Mesodermal cell (in vitro differentiated cells): Measurements from ENCODE around the gene PSMB11. TPM values are rescaled to one million over a fixed set of nuclear protein-coding genes. Genes with fewer than 3 reads are reported as not detected.
A peak's percentile ranks its signal among the peaks of the same experiment; 100 is the strongest.

ENCODE experiments used
- H3K27ac ChIP-seq: 2 replicates; pipeline ENCODE4 v1.7.0; 2013; ENCODE audit warnings: mild to moderate bottlenecking, low read depth, low read length, moderate library complexity; ENCODE audit not compliant: severe bottlenecking
- H3K36me3 ChIP-seq: 2 replicates; pipeline ENCODE4 v1.7.1; 2013; ENCODE audit warnings: mild to moderate bottlenecking, low read length, moderate library complexity; ENCODE audit not compliant: control insufficient read depth, insufficient read depth
- H3K4me1 ChIP-seq: one replicate; pipeline ENCODE4 v1.7.1; 2013; ENCODE audit warnings: mild to moderate bottlenecking, low read length; ENCODE audit not compliant: insufficient read depth, control insufficient read depth, poor library complexity, severe bottlenecking
- H3K4me3 ChIP-seq: 2 replicates; pipeline ENCODE4 v1.7.0; 2013; ENCODE audit warnings: low read length, control low read depth, mild to moderate bottlenecking; ENCODE audit not compliant: insufficient read depth, poor library complexity, severe bottlenecking; ENCODE audit errors: extremely low read depth
- H3K9me3 ChIP-seq: 2 replicates; pipeline ENCODE4 v1.7.1; 2013; ENCODE audit warnings: mild to moderate bottlenecking, low read length, moderate library complexity; ENCODE audit not compliant: control insufficient read depth
- WGBS, 2 experiments: methylation state at CpG; one replicate each; pipeline ENCODE4 v1.1.5; 2013; ENCODE audit warnings: missing lambda C conversion rate in 2 of 2; ENCODE audit not compliant: insufficient coverage in 2 of 2; 5-methylcytosine and 5-hydroxymethylcytosine counted together
- polyA plus RNA-seq, 2 experiments: library from polyadenylated mRNA; stranded (reverse); fragments of 50-300 nt; gene quantifications; one replicate each; pipeline ENCODE4 v1.2.3, GENCODE V29; 2013

Gene PSMB11
- polyA plus RNA-seq (2013, experiment 1 of 2), result not detected
- polyA plus RNA-seq (2013, experiment 2 of 2), result not detected

GRCh38 chr14:23042162-23042965 lies at the start of gene PSMB11:
Gene PSMB11 (plus strand): TSS chr14:23042212. CDS start chr14:23042226, 14 bp downstream.
- 96% methylated on average over 36 of the region's 36 CpGs for WGBS, 2 experiments

GRCh38 chr14:22993517-22993916 lies 48.5 kb upstream of the PSMB11 start:
- Histone ChIP-seq H3K4me1 (peaks cover 12% of the 10 kb centered on the region), H3K36me3 (no peaks in the 10 kb centered on the region), H3K4me3 (no peak overlapping the region), H3K9me3 (no peaks in the 10 kb centered on the region), H3K27ac (peak overlapping the region; percentile 49)

More at GRCh38 chr14:23042162-23042965, at the start of gene PSMB11:
- H3K36me3 ChIP-seq, result no peaks in the 10 kb centered on the region
- peaks cover 17% of the 10 kb centered on the region for H3K4me1 ChIP-seq
- H3K4me3 ChIP-seq, result no peak within 1 kb of the TSS
- no peaks in the 10 kb centered on the region for H3K9me3 ChIP-seq
- no peak within 1 kb of the TSS for H3K27ac ChIP-seq

- peak overlapping the region; percentile 36 for H3K27ac ChIP-seq
Measured at GRCh38 chr14:22994762-22995275, 47.2 kb upstream of the PSMB11 start.

GRCh38 chr14:22995889-22996625 lies 46.0 kb upstream of the PSMB11 start:
- Histone ChIP-seq H3K9me3 (no peaks in the 10 kb centered on the region), H3K36me3 (no peaks in the 10 kb centered on the region), H3K4me3 (no peak overlapping the region), H3K4me1 (peaks cover 12% of the 10 kb centered on the region), H3K27ac (no peak overlapping the region)
- 92 to 94% methylated on average over 5 to 7 of the region's 9 CpGs for WGBS, 2 experiments

More at GRCh38 chr14:22994762-22995275, 47.2 kb upstream of the PSMB11 start:
- WGBS, 2 experiments, result 22% methylated on average over 3 of the region's 4 CpGs
- peaks cover 12% of the 10 kb centered on the region for H3K4me1 ChIP-seq
- no peak overlapping the region for H3K4me3 ChIP-seq
- no peaks in the 10 kb centered on the region for H3K36me3 ChIP-seq
- H3K9me3 ChIP-seq, result no peaks in the 10 kb centered on the region

- H3K4me3 ChIP-seq, result no peak overlapping the region
- H3K36me3 ChIP-seq, result no peaks in the 10 kb centered on the region
- H3K9me3 ChIP-seq, result no peaks in the 10 kb centered on the region
- H3K4me1 ChIP-seq, result peaks cover 12% of the 10 kb centered on the region
- no peak overlapping the region for H3K27ac ChIP-seq
- 90 to 92% methylated on average over 3 to 7 of the region's 11 CpGs for WGBS, 2 experiments
Measured at GRCh38 chr14:22996768-22997654, 45.0 kb upstream of the PSMB11 start.

- Histone ChIP-seq H3K9me3 (no peaks in the 10 kb centered on the region), H3K27ac (no peak overlapping the region), H3K4me1 (peaks cover 12% of the 10 kb centered on the region), H3K4me3 (no peak overlapping the region), H3K36me3 (no peaks in the 10 kb centered on the region)
- 75 to 85% methylated on average over 5 of the region's 9 CpGs for WGBS, 2 experiments
Measured at GRCh38 chr14:22997676-22998323, 44.2 kb upstream of the PSMB11 start.

GRCh38 chr14:22998329-22999012 lies 43.5 kb upstream of the PSMB11 start:
- H3K27ac ChIP-seq, result no peak overlapping the region
- no peak overlapping the region for H3K4me3 ChIP-seq
- H3K9me3 ChIP-seq, result no peaks in the 10 kb centered on the region
- WGBS, 2 experiments, result 93 to 94% methylated on average over 14 to 16 of the region's 16 CpGs
- peaks cover 12% of the 10 kb centered on the region for H3K4me1 ChIP-seq
- no peaks in the 10 kb centered on the region for H3K36me3 ChIP-seq

- 100% methylated on average over 2 of the region's 2 CpGs; no CpG with 5 or more reads in 1 of the 2 experiments for WGBS, 2 experiments
- H3K36me3 ChIP-seq, result no peaks in the 10 kb centered on the region
- no peak overlapping the region for H3K4me3 ChIP-seq
- no peaks in the 10 kb centered on the region for H3K9me3 ChIP-seq
- H3K27ac ChIP-seq, result no peak overlapping the region
- H3K4me1 ChIP-seq, result no peaks in the 10 kb centered on the region
Measured at GRCh38 chr14:23000860-23001259, 41.2 kb upstream of the PSMB11 start.

GRCh38 chr14:23002592-23002991 lies 39.4 kb upstream of the PSMB11 start:
- H3K36me3 ChIP-seq, result no peaks in the 10 kb centered on the region
- 80% methylated on average over 1 of the region's 3 CpGs; no CpG with 5 or more reads in 1 of the 2 experiments for WGBS, 2 experiments
- no peaks in the 10 kb centered on the region for H3K9me3 ChIP-seq
- no peak overlapping the region for H3K4me3 ChIP-seq
- no peak overlapping the region for H3K27ac ChIP-seq
- no peaks in the 10 kb centered on the region for H3K4me1 ChIP-seq
